Lung (tissue), 12 donors: ENCODE measurements around the gene MC2R. TPM values are rescaled to one million over a fixed set of nuclear protein-coding genes. Genes with fewer than 3 reads are reported as not detected.

Experiments used
- ATAC-seq: fragments of 200-7000 bp; cut with Tn5 transposase; one replicate; pipeline ENCODE4 v1.9.1; 2020; ENCODE audit warnings: moderate number of reproducible peaks; ENCODE audit not compliant: insufficient read depth, low FRiP score
- DNase-seq, 3 donors: peaks; one replicate each; pipeline ENCODE4 v3.0.0-alpha.2; 2013 to 2017
- H3K27ac ChIP-seq, 2 donors: one replicate each; pipeline ENCODE4 v1.5.1; 2013; ENCODE audit warnings: mild to moderate bottlenecking in 2 of 2, moderate library complexity in 2 of 2, control low read depth in 1 of 2, inconsistent platforms in 1 of 2, low read depth in 1 of 2, low read length in 1 of 2
- H3K27me3 ChIP-seq, 3 donors: one replicate each; pipeline ENCODE4 v1.5.1; 2013; ENCODE audit warnings: low read length in 2 of 3; ENCODE audit not compliant: control insufficient read depth in 3 of 3, insufficient read depth in 3 of 3
- H3K36me3 ChIP-seq, 4 donors: one replicate each; pipeline ENCODE4 v1.5.1; 2013; ENCODE audit warnings: low read length in 4 of 4, mild to moderate bottlenecking in 1 of 4, moderate library complexity in 1 of 4; ENCODE audit not compliant: control insufficient read depth in 4 of 4, insufficient read depth in 4 of 4
- H3K4me1 ChIP-seq, 5 donors: one replicate each; pipeline ENCODE4 v1.5.1; 2013; ENCODE audit warnings: low read length in 5 of 5, mild to moderate bottlenecking in 2 of 5, moderate library complexity in 1 of 5; ENCODE audit not compliant: control insufficient read depth in 5 of 5, insufficient read depth in 5 of 5
- H3K4me3 ChIP-seq: one replicate; pipeline ENCODE4 v1.5.1; 2013; ENCODE audit warnings: mild to moderate bottlenecking, control low read depth, moderate library complexity
- H3K9ac ChIP-seq, 2 donors: one replicate each; pipeline ENCODE4 v1.5.1; 2013; ENCODE audit warnings: low read length in 2 of 2, control low read depth in 1 of 2; ENCODE audit not compliant: insufficient read depth in 1 of 2
- H3K9me3 ChIP-seq, 4 donors: one replicate each; pipeline ENCODE4 v1.5.1; 2013; ENCODE audit warnings: low read length in 3 of 4, mild to moderate bottlenecking in 1 of 4, moderate library complexity in 1 of 4; ENCODE audit not compliant: control insufficient read depth in 4 of 4, insufficient read depth in 3 of 4
- CTCF ChIP-seq: IDR thresholded peaks from 2 replicates; pipeline ENCODE4 v1.5.1; 2012; ENCODE audit warnings: mild to moderate bottlenecking; ENCODE audit errors: control extremely low read depth, extremely low read depth
- WGBS, 2 donors: extraction: QIAGEN DNeasy Blood & Tissue Kit; methylation state at CpG; one replicate each; pipeline ENCODE4 v1.1.7; 2013; 5-methylcytosine and 5-hydroxymethylcytosine counted together
- polyA plus RNA-seq, 2 donors: library from polyadenylated mRNA; stranded (reverse); fragments of 200-250 nt; gene quantifications; one replicate each; pipeline ENCODE4 v1.2.1, GENCODE V29; 2013
- total RNA-seq, 2 donors: library from RNA; depleted of rRNA in 1 of 2; stranded (reverse); fragments of >200 nt in 1 of 2; gene quantifications; one replicate each; pipeline ENCODE4 v1.2.1, GENCODE V29; 2014 to 2021
- donor health status: control.
- donor health status: control.
- donor health status: Bipolar disorder and iron deficiency.
- donor health status: healthy.
- donor health status: DM: yes; HTN: yes; CAD: no.

Gene MC2R
- total and polyA plus RNA-seq, 4 donors, result 0.06 TPM; not detected in 3

- H3K36me3 ChIP-seq, result no peaks in the 10 kb centered on the region
- H3K9me3 ChIP-seq, result peaks cover 0 to 2% (median 0%) of the 10 kb centered on the region in 4 donors
- ATAC-seq (no peak), DNase-seq (no peak)
- WGBS, 2 donors, result 84 to 89% methylated on average over 3 of the region's 3 CpGs
- H3K9ac ChIP-seq, result no peak overlapping the region
- no peak overlapping the region for H3K27ac ChIP-seq
- no peak overlapping the region for H3K4me3 ChIP-seq
- H3K27me3 ChIP-seq, result peaks cover 0 to 3% (median 2%) of the 10 kb centered on the region in 3 donors
- TF ChIP-seq CTCF, result no peak
- H3K4me1 ChIP-seq, result no peaks in the 10 kb centered on the region
Measured at GRCh38 chr18:13923221-13923620, 7.9 kb upstream of the MC2R start.

GRCh38 chr18:13918898-13919297 lies 3.6 kb upstream of the MC2R start:
- TF ChIP-seq CTCF, result no peak
- 64 to 82% methylated on average over 8 of the region's 8 CpGs for WGBS, 2 donors
- Histone ChIP-seq H3K36me3 (no peaks in the 10 kb centered on the region), H3K27me3 (peaks cover 0 to 7% (median 2%) of the 10 kb centered on the region in 3 donors), H3K4me1 (peaks cover 0 to 17% (median 0%) of the 10 kb centered on the region in 5 donors), H3K9me3 (no peaks in the 10 kb centered on the region), H3K9ac (no peak overlapping the region), H3K4me3 (no peak overlapping the region), H3K27ac (no peak overlapping the region)
- ATAC-seq, result no peak
- no peak for DNase-seq

- no peak for DNase-seq
- H3K4me3 ChIP-seq, result no peak overlapping the region
Measured at GRCh38 chr18:13917401-13917800, 2.1 kb upstream of the MC2R start.

More at GRCh38 chr18:13917401-13917800, 2.1 kb upstream of the MC2R start:
- no peak for ATAC-seq
- Histone ChIP-seq H3K9me3 (peaks cover 0 to 3% (median 0%) of the 10 kb centered on the region in 4 donors), H3K36me3 (no peaks in the 10 kb centered on the region), H3K27ac (no peak overlapping the region), H3K9ac (no peak overlapping the region), H3K27me3 (peaks cover 0 to 7% (median 2%) of the 10 kb centered on the region in 3 donors), H3K4me1 (peaks cover 0 to 17% (median 0%) of the 10 kb centered on the region in 5 donors)
- no peak for TF ChIP-seq CTCF
- 84 to 87% methylated on average over 3 of the region's 3 CpGs for WGBS, 2 donors
